Mucosa of rectum (tissue), 2 donors: ENCODE results near the gene NAA38.
"Not testable (repeated sequence)": the region's sequence is repeated elsewhere in the genome, so short reads cannot be mapped to it uniquely, and the experiment has no call there.

ENCODE experiments used
- H3K27ac ChIP-seq, 2 donors: one replicate each; pipeline ENCODE4 v1.7.0; 2013; ENCODE audit warnings: inconsistent platforms in 2 of 2, low read depth in 2 of 2, low read length in 2 of 2
- H3K27me3 ChIP-seq, 2 donors: one replicate each; pipeline ENCODE4 v1.7.0; 2013; ENCODE audit warnings: low read length in 2 of 2; ENCODE audit not compliant: control insufficient read depth in 2 of 2, insufficient read depth in 2 of 2
- H3K36me3 ChIP-seq, 2 donors: one replicate each; pipeline ENCODE4 v1.7.0; 2013; ENCODE audit warnings: low read length in 2 of 2; ENCODE audit not compliant: control insufficient read depth in 2 of 2, insufficient read depth in 2 of 2
- H3K4me1 ChIP-seq, 2 donors: one replicate each; pipeline ENCODE4 v1.7.0; 2013; ENCODE audit warnings: low read length in 2 of 2, mild to moderate bottlenecking in 1 of 2; ENCODE audit not compliant: control insufficient read depth in 2 of 2, insufficient read depth in 2 of 2
- H3K4me3 ChIP-seq, 2 donors: one replicate each; pipeline ENCODE4 v1.7.0; 2013; ENCODE audit warnings: low read length in 2 of 2
- H3K9ac ChIP-seq, 2 donors: one replicate each; pipeline ENCODE4 v1.7.0; 2013; ENCODE audit warnings: low read length in 2 of 2, low read depth in 1 of 2, mild to moderate bottlenecking in 1 of 2
- H3K9me3 ChIP-seq, 2 donors: one replicate each; pipeline ENCODE4 v1.7.0; 2013; ENCODE audit warnings: low read length in 2 of 2; ENCODE audit not compliant: control insufficient read depth in 2 of 2
- donor health status: healthy.
- donor health status: Normal muscosa, but diverticular disease.

NAA38 gene

GRCh38 chr17:7814969-7815368 is 42.4 kb downstream of the NAA38 start:
- Histone ChIP-seq H3K27me3 (no peaks in the 10 kb centered on the region), H3K9ac (no peak overlapping the region), H3K9me3 (no peaks in the 10 kb centered on the region), H3K36me3 (no peaks in the 10 kb centered on the region), H3K4me1 (no peaks in the 10 kb centered on the region), H3K27ac (no peak overlapping the region), H3K4me3 (no peak overlapping the region)

DNA sequence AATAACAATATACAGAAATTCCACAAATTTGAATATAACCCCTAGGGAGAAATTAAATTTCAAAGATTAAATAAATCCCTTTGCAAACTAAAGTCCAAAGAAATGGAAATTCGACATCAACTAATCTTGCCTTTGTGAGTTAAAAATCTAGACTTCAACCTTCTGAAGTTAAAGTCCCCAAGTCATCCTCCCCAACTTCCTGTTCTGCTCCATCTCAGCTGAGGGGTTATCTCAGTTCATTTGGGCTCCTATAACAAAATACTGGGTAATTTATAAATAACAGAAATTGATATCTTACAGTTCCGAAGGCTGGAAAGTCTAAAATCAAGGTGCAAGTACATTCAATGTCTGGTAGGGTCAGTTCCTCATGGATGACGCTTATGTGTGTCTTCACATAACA is 46.1 kb downstream of the NAA38 start:
- H3K27ac ChIP-seq, result no peak overlapping the region
- H3K9me3 ChIP-seq, result no peaks in the 10 kb centered on the region
- H3K27me3 ChIP-seq, result no peaks in the 10 kb centered on the region
- no peak overlapping the region for H3K9ac ChIP-seq
- H3K4me1 ChIP-seq, result peaks cover 0 to 4% of the 10 kb centered on the region in 2 donors
- no peaks in the 10 kb centered on the region for H3K36me3 ChIP-seq
- no peak overlapping the region for H3K4me3 ChIP-seq

DNA sequence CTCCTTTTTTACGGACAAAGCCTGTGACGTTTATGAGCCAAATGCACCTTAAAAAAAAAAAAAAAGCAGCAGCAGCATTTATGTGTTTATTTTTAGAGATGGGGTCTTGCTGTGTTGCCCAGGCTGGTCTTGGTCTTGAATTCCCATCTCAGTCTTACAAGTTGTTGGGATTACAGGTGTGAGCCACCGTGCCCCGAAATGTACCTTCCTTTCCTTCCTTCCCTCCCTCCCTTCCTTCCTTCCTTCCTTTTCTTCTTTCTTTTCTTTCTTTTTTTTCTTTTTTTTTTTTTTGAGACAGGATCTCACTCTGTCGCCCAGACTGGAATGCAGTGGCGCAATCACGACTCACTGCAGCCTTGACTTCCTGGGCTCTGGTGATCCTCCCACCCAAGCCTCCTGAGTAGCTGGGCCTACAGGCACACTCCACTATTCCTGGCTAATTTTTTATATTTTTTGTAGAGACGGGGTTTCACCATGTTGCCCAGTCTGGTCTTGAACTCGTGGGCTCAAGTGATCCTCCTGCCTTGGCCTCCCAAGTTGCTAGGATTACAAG is 47.5 kb downstream of the NAA38 start:
- not testable (repeated sequence) for H3K9me3 ChIP-seq, H3K36me3 ChIP-seq, H3K4me1 ChIP-seq, H3K4me3 ChIP-seq, H3K27me3 ChIP-seq, H3K9ac ChIP-seq, H3K27ac ChIP-seq

GRCh38 chr17:7809086-7809790 is 48.1 kb downstream of the NAA38 start:
- Histone ChIP-seq H3K9ac (no peak overlapping the region), H3K27me3 (no peaks in the 10 kb centered on the region), H3K4me1 (peaks cover 0 to 5% of the 10 kb centered on the region in 2 donors), H3K9me3 (no peaks in the 10 kb centered on the region), H3K4me3 (no peak overlapping the region), H3K27ac (no peak overlapping the region), H3K36me3 (no peaks in the 10 kb centered on the region)

- Histone ChIP-seq H3K9me3 (no peaks in the 10 kb centered on the region), H3K27ac (no peak overlapping the region), H3K27me3 (peaks cover 0 to 2% of the 10 kb centered on the region in 2 donors), H3K36me3 (no peaks in the 10 kb centered on the region), H3K4me3 (no peak overlapping the region), H3K9ac (no peak overlapping the region), H3K4me1 (peaks cover 0 to 10% of the 10 kb centered on the region in 2 donors)
These were observed 50.2 kb downstream of the NAA38 start for GRCh38 chr17:7807206-7807605.
